Spinal cord (tissue), 10 donors: Measurements from ENCODE around the gene PPP2R5C. TPM values are rescaled to one million over a fixed set of nuclear protein-coding genes. Genes with fewer than 3 reads are reported as not detected.
"Not testable (repeated sequence)": the region's sequence is repeated elsewhere in the genome, so short reads cannot be mapped to it uniquely, and the experiment has no call there.

Experiments
- DNase-seq, 6 donors: peaks; one replicate each; pipeline versions ENCODE4 v3.0.0 to v3.0.0-alpha.2; 2013 to 2015; ENCODE audit warnings: low spot score in 6 of 6, low read depth in 4 of 6
- H3K27ac ChIP-seq: one replicate; pipeline ENCODE4 v1.5.1; 2013; ENCODE audit warnings: low read depth, low read length, control low read depth
- H3K27me3 ChIP-seq: one replicate; pipeline ENCODE4 v1.6.1; 2013; ENCODE audit warnings: low read length; ENCODE audit not compliant: control insufficient read depth, insufficient read depth
- H3K36me3 ChIP-seq: one replicate; pipeline ENCODE4 v1.6.1; 2013; ENCODE audit warnings: low read length; ENCODE audit not compliant: control insufficient read depth, insufficient read depth
- H3K4me1 ChIP-seq: one replicate; pipeline ENCODE4 v1.6.1; 2013; ENCODE audit warnings: low read length; ENCODE audit not compliant: control insufficient read depth, insufficient read depth
- H3K4me3 ChIP-seq: one replicate; pipeline ENCODE4 v1.5.1; 2013; ENCODE audit warnings: low read depth, low read length, control low read depth
- H3K9me3 ChIP-seq: one replicate; pipeline ENCODE4 v1.6.1; 2013; ENCODE audit warnings: low read length; ENCODE audit not compliant: control insufficient read depth, insufficient read depth
- WGBS: methylation state at CpG from one replicate; pipeline ENCODE4 v1.1.5; 2013; ENCODE audit warnings: missing lambda C conversion rate; ENCODE audit not compliant: insufficient coverage; 5-methylcytosine and 5-hydroxymethylcytosine counted together
- polyA plus RNA-seq, 2 donors: library from polyadenylated mRNA; unstranded; fragments of 120-200 nt; gene quantifications; one replicate each; pipeline ENCODE4 v1.2.1, GENCODE V29; 2013; ENCODE audit not compliant: insufficient read length in 2 of 2
- total RNA-seq, 2 donors: library from RNA; depleted of rRNA in 1 of 2; stranded (reverse); fragments of 120-200 nt in 1 of 2; fragments of >200 nt in 1 of 2; gene quantifications; one replicate each; pipeline versions ENCODE4 v1.2.3 to v1.2.4, GENCODE V29; 2013 to 2014
- donor health status: healthy.

Gene PPP2R5C
- total and polyA plus RNA-seq, 4 donors, result 104 to 136 (median 123) TPM

DNA sequence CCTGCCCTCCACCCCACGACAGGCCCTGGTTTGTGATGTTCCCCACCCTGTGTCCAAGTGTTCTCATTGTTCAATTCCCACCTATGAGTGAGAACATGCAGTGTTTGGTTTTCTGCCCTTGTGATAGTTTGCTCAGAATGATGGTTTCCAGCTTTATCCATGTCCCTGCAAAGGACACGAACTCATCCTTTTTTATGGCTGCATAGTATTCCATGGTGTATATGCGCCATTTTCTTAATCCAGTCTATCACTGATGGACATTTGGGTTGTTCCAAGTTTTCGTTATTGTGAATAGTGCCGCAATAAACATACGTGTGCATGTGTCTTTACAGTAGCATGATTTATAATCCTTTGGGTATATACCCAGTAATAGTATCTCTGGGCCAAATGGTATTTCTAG, 17.1 kb upstream of the PPP2R5C start:
- H3K27me3 ChIP-seq, H3K27ac ChIP-seq, DNase-seq, H3K4me3 ChIP-seq, H3K9me3 ChIP-seq, H3K36me3 ChIP-seq, H3K4me1 ChIP-seq: not testable (repeated sequence)
- WGBS, result no CpG with 5 or more reads among the region's 6 CpGs

GRCh38 chr14:101749756-101750155, 11.8 kb upstream of the PPP2R5C start:
- H3K9me3 ChIP-seq, DNase-seq, H3K27me3 ChIP-seq, H3K27ac ChIP-seq, H3K4me3 ChIP-seq, H3K36me3 ChIP-seq, H3K4me1 ChIP-seq: not testable (repeated sequence)
- 77% methylated on average over 4 of the region's 5 CpGs for WGBS

GRCh38 chr14:101754893-101755292, 6.6 kb upstream of the PPP2R5C start:
- Histone ChIP-seq H3K36me3 (no peaks in the 10 kb centered on the region), H3K9me3 (no peaks in the 10 kb centered on the region), H3K27me3 (no peaks in the 10 kb centered on the region), H3K27ac (no peak overlapping the region), H3K4me3 (no peak overlapping the region), H3K4me1 (no peaks in the 10 kb centered on the region)
- 57% methylated on average over 1 of the region's 4 CpGs for WGBS
- no peak for DNase-seq

- no peaks in the 10 kb centered on the region for H3K27me3 ChIP-seq
- no peak overlapping the region for H3K4me3 ChIP-seq
- no peak overlapping the region for H3K27ac ChIP-seq
- no peaks in the 10 kb centered on the region for H3K4me1 ChIP-seq
- no peaks in the 10 kb centered on the region for H3K9me3 ChIP-seq
- 60% methylated on average over 5 of the region's 8 CpGs for WGBS
- H3K36me3 ChIP-seq, result no peaks in the 10 kb centered on the region
- DNase-seq, result no peak
Measured at GRCh38 chr14:101755591-101756324, 5.8 kb upstream of the PPP2R5C start.

- Histone ChIP-seq H3K4me1 (peaks cover 2% of the 10 kb centered on the region), H3K9me3 (no peaks in the 10 kb centered on the region), H3K27me3 (no peaks in the 10 kb centered on the region), H3K4me3 (no peak overlapping the region), H3K27ac (no peak overlapping the region), H3K36me3 (no peaks in the 10 kb centered on the region)
- DNase-seq, result no peak
- WGBS, result 92% methylated on average over 14 of the region's 14 CpGs
Measured at GRCh38 chr14:101757064-101757838, 4.3 kb upstream of the PPP2R5C start.

GRCh38 chr14:101757839-101758211, 3.7 kb upstream of the PPP2R5C start:
- no CpG with 5 or more reads among the region's 3 CpGs for WGBS
- H3K27ac ChIP-seq, result no peak overlapping the region
- H3K4me1 ChIP-seq, result peaks cover 4% of the 10 kb centered on the region
- no peaks in the 10 kb centered on the region for H3K36me3 ChIP-seq
- DNase-seq, result no peak
- H3K4me3 ChIP-seq, result no peak overlapping the region
- H3K27me3 ChIP-seq, result no peaks in the 10 kb centered on the region
- H3K9me3 ChIP-seq, result no peaks in the 10 kb centered on the region

DNA sequence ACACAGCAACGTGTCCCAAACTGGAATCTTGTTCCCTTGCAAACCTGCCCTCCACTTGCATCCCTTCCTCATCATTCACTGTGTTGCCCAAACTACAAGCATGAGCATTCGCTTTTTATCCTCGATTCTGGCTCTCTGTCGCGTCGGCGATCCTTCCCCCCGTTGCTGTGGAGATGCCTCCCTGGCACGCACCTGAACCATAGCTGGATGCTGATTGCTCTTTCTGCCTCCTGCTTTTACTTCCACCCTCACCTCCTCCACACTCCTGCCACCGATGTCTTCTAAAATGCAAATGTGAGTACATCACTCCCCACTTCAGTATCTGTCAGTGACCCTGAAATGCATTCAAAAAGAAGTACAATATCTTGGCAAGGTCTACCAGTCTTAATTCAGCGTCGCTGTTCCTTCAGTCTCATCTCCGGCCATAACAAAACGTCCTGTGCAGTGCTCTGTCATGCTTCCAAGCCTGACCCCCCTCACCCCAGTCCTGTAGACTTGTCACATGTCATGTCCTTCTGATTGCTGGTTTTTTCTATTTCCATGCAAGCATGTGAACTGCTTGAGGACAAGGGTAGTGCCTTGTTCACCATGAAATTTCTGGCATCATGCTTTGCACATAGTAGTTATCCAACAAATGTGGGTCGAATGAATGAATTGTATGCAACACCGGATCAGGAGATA, 2.5 kb upstream of the PPP2R5C start:
- peaks cover 4% of the 10 kb centered on the region for H3K4me1 ChIP-seq
- no peak for DNase-seq
- H3K4me3 ChIP-seq, result no peak overlapping the region
- no peaks in the 10 kb centered on the region for H3K9me3 ChIP-seq
- H3K36me3 ChIP-seq, result peaks cover 10% of the 10 kb centered on the region
- WGBS, result 80% methylated on average over 16 of the region's 16 CpGs
- H3K27me3 ChIP-seq, result no peaks in the 10 kb centered on the region
- no peak overlapping the region for H3K27ac ChIP-seq

DNA sequence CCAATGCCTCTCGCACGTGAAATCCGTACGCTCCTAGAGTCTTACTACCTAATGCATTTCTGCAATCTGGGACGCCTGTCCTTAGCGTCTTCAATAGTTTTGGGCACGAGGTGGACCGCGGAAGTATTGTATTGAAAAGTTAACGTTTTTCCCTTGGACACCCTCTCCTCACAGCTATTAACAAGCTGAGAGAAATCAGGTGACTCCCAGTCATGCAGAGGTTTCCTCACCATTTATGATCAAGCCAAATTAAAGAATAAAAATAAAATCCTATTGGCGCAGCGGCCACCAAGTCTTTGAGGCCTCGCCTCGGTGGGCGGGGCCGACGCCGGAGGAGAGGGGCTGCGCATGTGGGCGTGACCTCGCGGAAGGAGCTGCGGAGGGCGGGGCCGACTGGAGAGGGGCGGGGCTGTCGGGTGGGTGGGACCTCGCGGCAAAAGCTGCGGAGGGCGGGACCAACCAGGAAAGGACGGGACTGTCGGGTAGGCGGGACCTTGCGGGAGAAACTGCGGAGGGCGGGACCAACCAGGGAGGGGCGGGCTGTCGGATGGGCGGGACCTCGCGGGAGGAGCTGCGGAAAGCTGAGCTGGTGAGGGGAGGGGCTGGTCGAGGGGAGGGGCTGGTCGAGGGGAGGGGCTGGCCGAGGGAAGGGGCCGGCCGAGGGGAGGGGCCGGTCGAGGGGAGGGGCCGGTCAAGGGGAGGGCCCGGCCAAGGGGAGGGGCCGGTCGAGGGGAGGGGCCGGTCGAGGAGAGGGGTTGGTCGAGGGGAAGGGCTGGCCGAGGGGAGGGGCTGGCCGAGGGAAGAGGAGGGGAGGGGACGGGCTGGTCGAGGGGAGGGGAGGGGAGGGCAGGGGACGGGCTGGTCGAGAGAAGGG, 1.1 kb upstream of the PPP2R5C start:
- no peaks in the 10 kb centered on the region for H3K27me3 ChIP-seq
- no peaks in the 10 kb centered on the region for H3K9me3 ChIP-seq
- H3K4me3 ChIP-seq, result peak overlapping the region; percentile 35
- under 1% methylated on average over 34 of the region's 63 CpGs for WGBS
- H3K4me1 ChIP-seq, result peaks cover 4% of the 10 kb centered on the region
- peak; percentile 64 to 99 (median 91) for DNase-seq
- H3K36me3 ChIP-seq, result peaks cover 13% of the 10 kb centered on the region
- H3K27ac ChIP-seq, result peak overlapping the region; percentile 16

- Histone ChIP-seq H3K4me3 (peak overlapping the region; percentile 56), H3K27ac (no peak overlapping the region), H3K9me3 (no peaks in the 10 kb centered on the region), H3K36me3 (peaks cover 18% of the 10 kb centered on the region), H3K4me1 (peaks cover 4% of the 10 kb centered on the region), H3K27me3 (no peaks in the 10 kb centered on the region)
- under 1% methylated on average over 65 of the region's 72 CpGs for WGBS
- DNase-seq, result peak in 2 of 6 donors; percentile 22 to 69
Measured at GRCh38 chr14:101761881-101762529, 496 bp downstream of the PPP2R5C start.
